Panc1 (cell line): Measurements from ENCODE around the gene CEP44.

Source experiments
- POLR2AphosphoS5 ChIP-seq: IDR thresholded peaks from 2 replicates; pipeline ENCODE4 v1.6.1; 2012; ENCODE audit warnings: mild to moderate bottlenecking, low read depth, low read length, moderate library complexity
- TF ChIP-seq, protein P1 (sequence below): fragments of 450-650 bp; IDR thresholded peaks from 2 replicates; pipeline ENCODE4 v1.5.1; 2017; ENCODE audit warnings: mild to moderate bottlenecking

DNA sequence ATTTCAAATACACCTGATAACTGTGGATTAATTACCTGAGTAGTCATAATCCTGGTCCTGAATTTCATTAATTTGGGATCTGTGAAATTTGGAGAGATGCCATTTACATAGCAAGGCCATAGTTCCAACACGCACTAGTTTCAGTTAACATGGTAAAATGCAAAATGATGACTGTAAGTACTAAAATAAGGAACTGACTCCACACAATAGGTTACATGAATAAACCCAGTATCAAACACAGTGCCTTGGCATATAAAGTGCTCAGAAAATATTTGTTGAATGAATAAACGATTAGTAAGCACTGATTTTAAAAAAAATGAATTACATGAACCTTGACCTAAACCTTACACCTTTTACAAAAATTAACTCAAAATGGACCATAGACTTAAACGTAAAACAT lies 9.3 kb upstream of the CEP44 start:
- TF ChIP-seq, protein P1, sequence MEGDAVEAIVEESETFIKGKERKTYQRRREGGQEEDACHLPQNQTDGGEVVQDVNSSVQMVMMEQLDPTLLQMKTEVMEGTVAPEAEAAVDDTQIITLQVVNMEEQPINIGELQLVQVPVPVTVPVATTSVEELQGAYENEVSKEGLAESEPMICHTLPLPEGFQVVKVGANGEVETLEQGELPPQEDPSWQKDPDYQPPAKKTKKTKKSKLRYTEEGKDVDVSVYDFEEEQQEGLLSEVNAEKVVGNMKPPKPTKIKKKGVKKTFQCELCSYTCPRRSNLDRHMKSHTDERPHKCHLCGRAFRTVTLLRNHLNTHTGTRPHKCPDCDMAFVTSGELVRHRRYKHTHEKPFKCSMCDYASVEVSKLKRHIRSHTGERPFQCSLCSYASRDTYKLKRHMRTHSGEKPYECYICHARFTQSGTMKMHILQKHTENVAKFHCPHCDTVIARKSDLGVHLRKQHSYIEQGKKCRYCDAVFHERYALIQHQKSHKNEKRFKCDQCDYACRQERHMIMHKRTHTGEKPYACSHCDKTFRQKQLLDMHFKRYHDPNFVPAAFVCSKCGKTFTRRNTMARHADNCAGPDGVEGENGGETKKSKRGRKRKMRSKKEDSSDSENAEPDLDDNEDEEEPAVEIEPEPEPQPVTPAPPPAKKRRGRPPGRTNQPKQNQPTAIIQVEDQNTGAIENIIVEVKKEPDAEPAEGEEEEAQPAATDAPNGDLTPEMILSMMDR: no peak
- no peak for TF ChIP-seq POLR2AphosphoS5
